Kidney (tissue), 14 donors: Measurements from ENCODE around the gene TNFSF15. TPM values are rescaled to one million over a fixed set of nuclear protein-coding genes. Genes with fewer than 3 reads are reported as not detected.

Source experiments
- DNase-seq, 5 donors: peaks; one replicate each; pipeline ENCODE4 v3.0.0-alpha.2; 2013 to 2020
- FAIRE-seq: peaks from 2 replicates; lab custom pipeline; 2012; peaks lifted over from hg19 to GRCh38; lab: Jason Lieb, UNC
- H3K27ac ChIP-seq, 2 donors: one replicate each; pipeline ENCODE4 v1.7.0; 2013; ENCODE audit warnings: low read depth in 2 of 2, low read length in 2 of 2, inconsistent platforms in 1 of 2
- H3K27me3 ChIP-seq: one replicate; pipeline ENCODE4 v1.7.1; 2013; ENCODE audit warnings: low read length, inconsistent platforms; ENCODE audit not compliant: control insufficient read depth, insufficient read depth
- H3K36me3 ChIP-seq, 3 donors: one replicate each; pipeline versions ENCODE4 v1.7.0 to v1.7.1; 2013; ENCODE audit warnings: low read length in 3 of 3, control low read depth in 1 of 3, inconsistent platforms in 1 of 3; ENCODE audit not compliant: insufficient read depth in 3 of 3, control insufficient read depth in 2 of 3
- H3K4me1 ChIP-seq, 3 donors: one replicate each; pipeline versions ENCODE4 v1.7.0 to v1.7.1; 2013; ENCODE audit warnings: low read length in 3 of 3, inconsistent platforms in 1 of 3, low read depth in 1 of 3; ENCODE audit not compliant: control insufficient read depth in 2 of 3, insufficient read depth in 2 of 3
- H3K4me3 ChIP-seq, 3 donors: one replicate each; pipeline versions ENCODE4 v1.7.0 to v1.8.1; 2013; ENCODE audit warnings: low read length in 3 of 3, control low read depth in 1 of 3, inconsistent platforms in 1 of 3
- H3K9ac ChIP-seq, 3 donors: one replicate each; pipeline versions ENCODE4 v1.7.0 to v1.7.1; 2013; ENCODE audit warnings: low read length in 3 of 3, control low read depth in 1 of 3, inconsistent platforms in 1 of 3
- H3K9me3 ChIP-seq, 3 donors: one replicate each; pipeline versions ENCODE4 v1.7.0 to v1.7.1; 2013; ENCODE audit warnings: low read length in 3 of 3, control low read depth in 1 of 3, inconsistent platforms in 1 of 3; ENCODE audit not compliant: control insufficient read depth in 2 of 3, insufficient read depth in 1 of 3
- CTCF ChIP-seq: IDR thresholded peaks from 3 replicates; pipeline ENCODE4 v1.5.1; 2012; ENCODE audit warnings: mild to moderate bottlenecking, moderate library complexity, borderline replicate concordance; ENCODE audit not compliant: insufficient read depth; ENCODE audit errors: extremely low read depth
- intact Hi-C: fragments of 100-400 bp; cut with DNase I; formaldehyde crosslinking; loops from one replicate; pipeline ENCODE4 v1.11.1; 2022
- polyA plus RNA-seq: library from polyadenylated mRNA; stranded (reverse); fragments of 350-450 nt; fragmentation: Illumina TruSeq; extraction: RNeasy Lipid Tissue Mini Kit (QIAGEN cat#74804); gene quantifications from one replicate; pipeline ENCODE4 v1.2.3, GENCODE V29; 2014; ENCODE audit warnings: low read depth, low replicate concordance; ENCODE audit not compliant: insufficient read depth
- total RNA-seq: library from RNA; stranded (reverse); fragmentation: NEBNext Ultra II Directional; extraction: Animal tissue kit (Norgen Biotek cat#: 25700); gene quantifications from one replicate; pipeline ENCODE4 v1.2.1, GENCODE V29; 2021
- donor health status: control.
- donor health status: control.
- donor health status: control.
- donor health status: control.
- donor health status: control.
- donor health status: DM: yes; HTN: yes; CAD: no.
- donor health status: Normal renal cell carcinoma (clear cell type).

Gene TNFSF15
- total and polyA plus RNA-seq, 2 donors from 2014 or later = 1.4 to 2.3 TPM

- H3K36me3 ChIP-seq = peaks cover 0 to 14% (median 3%) of the 10 kb centered on the region in 3 donors
- H3K9me3 ChIP-seq = no peaks in the 10 kb centered on the region
- no peak overlapping the region for H3K27ac ChIP-seq
- TF ChIP-seq CTCF = no peak
- H3K4me1 ChIP-seq = no peaks in the 10 kb centered on the region
- H3K27me3 ChIP-seq = no peaks in the 10 kb centered on the region
- DNase-seq (no peak), FAIRE-seq (no peak)
- no peak overlapping the region for H3K9ac ChIP-seq
- intact Hi-C loops = no loop called here
- H3K4me3 ChIP-seq = no peak overlapping the region
Measured at GRCh38 chr9:114791312-114791711, 14.5 kb downstream of the TNFSF15 start.

GRCh38 chr9:114790521-114790920 is 15.3 kb downstream of the TNFSF15 start:
- FAIRE-seq = no peak
- H3K36me3 ChIP-seq = peaks cover 0 to 14% (median 3%) of the 10 kb centered on the region in 3 donors
- no peaks in the 10 kb centered on the region for H3K9me3 ChIP-seq
- no peaks in the 10 kb centered on the region for H3K27me3 ChIP-seq
- H3K4me3 ChIP-seq = no peak overlapping the region
- peaks cover 0 to 4% (median 0%) of the 10 kb centered on the region in 3 donors for H3K4me1 ChIP-seq
- H3K27ac ChIP-seq = no peak overlapping the region
- TF ChIP-seq CTCF = no peak
- no peak overlapping the region for H3K9ac ChIP-seq
- intact Hi-C loops = no loop called here
- DNase-seq = peak in 1 of 5 donors; percentile 49

GRCh38 chr9:114789006-114789405 is 16.8 kb downstream of the TNFSF15 start:
- TF ChIP-seq CTCF = no peak
- intact Hi-C loops = no loop called here
- H3K9me3 ChIP-seq = no peaks in the 10 kb centered on the region
- no peak for FAIRE-seq
- no peaks in the 10 kb centered on the region for H3K27me3 ChIP-seq
- H3K4me3 ChIP-seq = no peak overlapping the region
- H3K9ac ChIP-seq = no peak overlapping the region
- H3K4me1 ChIP-seq = peaks cover 0 to 13% (median 0%) of the 10 kb centered on the region in 3 donors
- H3K27ac ChIP-seq = no peak overlapping the region
- DNase-seq = no peak
- H3K36me3 ChIP-seq = peaks cover 0 to 14% (median 3%) of the 10 kb centered on the region in 3 donors
